HG03135 (cell line): Measurements from ENCODE around the gene CENPP.
"Not testable (repeated sequence)": the region's sequence is repeated elsewhere in the genome, so short reads cannot be mapped to it uniquely, and the experiment has no call there.

Experiments used
- ATAC-seq: cut with Tn5 transposase; IDR thresholded peaks from one replicate; pipeline ENCODE4 v1.9.1; 2021; ENCODE audit warnings: mild to moderate bottlenecking, moderate library complexity; ENCODE audit not compliant: unreplicated experiment

Gene CENPP

GRCh38 chr9:92611621-92612285 lies 286.0 kb downstream of the CENPP start:
- ATAC-seq, result no peak

DNA sequence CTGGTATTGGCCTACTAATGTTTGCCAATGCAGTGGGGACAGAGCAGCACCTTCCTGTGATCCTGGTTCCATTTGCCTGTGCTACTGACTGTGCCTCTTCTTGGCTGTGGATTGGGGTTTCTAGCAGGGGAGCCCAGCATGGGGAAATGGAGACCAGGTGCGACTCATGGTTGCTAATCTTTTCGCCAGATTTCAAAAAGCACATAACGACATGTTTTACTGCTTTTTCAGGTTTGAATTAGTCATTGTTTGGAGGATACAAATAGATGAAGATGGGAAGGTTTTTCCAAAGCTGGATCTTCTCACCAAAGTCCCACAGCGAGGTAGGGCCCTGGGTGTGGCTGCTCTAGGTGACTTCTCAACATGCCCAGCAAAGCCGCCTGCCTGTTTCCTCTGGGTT lies 286.5 kb downstream of the CENPP start:
- ATAC-seq, result no peak

GRCh38 chr9:92612816-92613215 lies 287.1 kb downstream of the CENPP start:
- no peak for ATAC-seq

- ATAC-seq, result no peak
Measured at GRCh38 chr9:92613268-92614122, 287.7 kb downstream of the CENPP start.

- no peak for ATAC-seq
Measured at GRCh38 chr9:92614123-92614510, 288.4 kb downstream of the CENPP start.

- ATAC-seq, result no peak
Measured at GRCh38 chr9:92614763-92615461, 289.2 kb downstream of the CENPP start.

GRCh38 chr9:92615790-92616189 lies 290.0 kb downstream of the CENPP start:
- no peak for ATAC-seq

DNA sequence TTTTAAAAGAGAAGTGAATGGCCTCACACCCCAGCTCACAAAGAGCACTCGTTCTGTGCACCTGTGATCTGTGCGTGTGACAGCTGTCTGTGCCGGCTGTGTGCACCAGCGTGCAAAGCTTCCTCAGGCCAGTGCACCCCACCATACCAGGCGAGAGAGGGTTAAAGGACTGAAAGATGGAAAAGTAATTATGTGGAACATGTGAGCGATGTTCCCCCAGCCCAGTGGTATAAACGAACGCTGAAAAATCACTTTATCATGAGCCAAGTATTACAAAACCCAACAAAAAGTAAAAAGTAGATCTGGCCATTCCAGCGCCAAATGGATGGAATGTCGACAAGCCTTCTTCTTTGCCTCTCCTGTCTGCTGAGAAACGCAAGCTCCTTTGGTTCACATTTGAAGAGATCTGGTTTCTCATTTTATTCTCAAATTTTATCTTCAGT lies 290.5 kb downstream of the CENPP start:
- no peak for ATAC-seq

DNA sequence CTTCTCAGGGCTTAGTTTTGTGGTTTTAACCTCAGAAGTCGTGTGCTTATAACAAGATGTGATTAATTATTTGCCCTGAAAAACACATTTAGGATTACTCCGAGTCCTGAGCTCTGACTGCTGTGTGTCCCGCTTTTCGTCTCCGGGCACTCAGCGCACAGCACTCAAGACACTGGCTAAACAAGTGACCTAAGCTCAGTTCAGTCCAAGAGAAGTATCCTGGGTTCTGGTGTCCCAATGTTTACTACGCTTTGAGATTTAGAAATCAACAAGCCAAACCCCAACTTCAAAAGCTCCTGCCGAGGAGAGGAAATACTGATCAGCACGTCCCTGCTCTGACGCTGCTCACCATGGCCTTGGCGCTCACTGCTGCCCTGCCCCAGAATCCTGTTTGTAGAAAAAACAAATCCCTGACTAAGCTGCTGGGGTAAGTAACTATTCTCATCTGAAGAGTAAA lies 290.9 kb downstream of the CENPP start:
- no peak for ATAC-seq

DNA sequence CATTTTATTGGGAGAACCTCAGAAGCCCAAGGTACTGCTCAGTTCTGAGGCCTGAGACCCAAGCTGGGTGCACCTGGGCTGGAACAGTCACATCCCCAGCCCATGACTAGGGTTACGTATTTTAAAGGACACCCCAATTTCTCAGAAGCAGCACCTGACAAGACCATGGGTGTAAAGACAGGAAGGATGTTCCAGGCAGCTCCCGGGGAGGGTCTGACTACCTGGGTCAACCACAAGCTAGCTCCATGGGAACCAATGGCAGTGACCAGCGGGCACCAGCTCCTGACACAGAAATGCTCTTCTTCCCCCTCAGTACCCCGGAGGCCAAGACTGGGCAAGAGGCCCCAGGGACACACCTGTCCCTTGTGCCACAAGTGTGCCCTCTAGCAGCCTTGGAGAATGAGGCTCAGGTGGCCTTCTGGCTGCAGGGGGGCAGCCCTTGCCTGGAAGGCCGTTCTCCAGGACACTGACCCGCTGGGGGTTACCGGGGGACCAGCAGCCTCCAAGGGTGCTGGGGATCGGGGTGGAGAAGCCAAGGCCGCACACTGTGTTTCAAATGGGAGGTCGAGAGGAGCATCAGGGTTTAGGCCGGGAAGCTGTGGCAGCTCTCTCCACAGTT lies 291.6 kb downstream of the CENPP start:
- ATAC-seq, result no peak

DNA sequence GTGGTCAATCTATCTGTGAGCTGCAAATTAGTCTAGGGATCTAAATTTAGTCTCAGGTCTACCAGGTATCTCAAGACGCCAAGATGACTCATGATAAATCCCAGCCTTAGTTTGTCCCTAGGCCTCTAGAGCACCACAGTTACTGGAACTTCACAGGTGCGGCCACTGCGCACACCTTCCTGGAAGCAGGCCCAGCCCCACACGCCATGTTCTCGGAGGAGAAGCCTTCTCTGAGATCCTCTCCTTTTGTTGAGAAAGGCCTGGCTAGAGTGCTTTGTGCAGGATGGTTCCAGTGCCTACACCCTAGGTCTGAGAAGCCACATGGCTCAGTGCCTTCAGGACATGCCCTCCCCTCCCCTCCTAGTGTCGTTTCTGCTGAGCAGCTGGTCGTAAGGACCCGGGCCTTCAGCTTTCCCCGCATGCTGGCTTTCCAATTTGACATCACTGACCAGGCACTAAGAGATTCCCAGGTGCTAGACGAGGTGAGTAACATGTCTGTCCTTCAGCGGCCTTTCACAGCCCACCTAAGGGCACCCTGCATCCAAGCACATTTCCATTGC lies 292.3 kb downstream of the CENPP start:
- ATAC-seq, result no peak

- no peak for ATAC-seq
Measured at GRCh38 chr9:92618633-92619225, 293.0 kb downstream of the CENPP start.

GRCh38 chr9:92619601-92620300 lies 294.0 kb downstream of the CENPP start:
- ATAC-seq, result no peak

DNA sequence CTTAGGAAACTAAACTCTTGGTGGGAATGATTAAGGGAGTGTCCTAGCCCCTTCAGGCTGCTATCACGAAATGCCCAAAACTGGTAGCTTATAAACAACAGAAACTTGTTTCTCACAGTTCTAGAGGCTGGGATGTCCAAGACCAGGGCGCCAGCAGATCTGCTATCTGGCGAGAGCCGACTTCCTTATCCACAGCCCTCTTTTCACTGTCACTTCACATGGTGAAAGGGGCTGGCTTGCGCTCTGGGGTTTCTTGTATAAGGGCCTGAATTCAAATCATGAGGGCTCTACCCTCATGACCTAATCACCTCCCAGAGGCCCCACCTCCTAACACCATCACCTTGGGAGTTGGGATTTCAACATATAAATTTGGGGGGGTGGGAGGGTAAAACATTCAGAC lies 295.1 kb downstream of the CENPP start:
- ATAC-seq, result no peak

- not testable (repeated sequence) for ATAC-seq
Measured at GRCh38 chr9:92623936-92624335, 298.2 kb downstream of the CENPP start.

DNA sequence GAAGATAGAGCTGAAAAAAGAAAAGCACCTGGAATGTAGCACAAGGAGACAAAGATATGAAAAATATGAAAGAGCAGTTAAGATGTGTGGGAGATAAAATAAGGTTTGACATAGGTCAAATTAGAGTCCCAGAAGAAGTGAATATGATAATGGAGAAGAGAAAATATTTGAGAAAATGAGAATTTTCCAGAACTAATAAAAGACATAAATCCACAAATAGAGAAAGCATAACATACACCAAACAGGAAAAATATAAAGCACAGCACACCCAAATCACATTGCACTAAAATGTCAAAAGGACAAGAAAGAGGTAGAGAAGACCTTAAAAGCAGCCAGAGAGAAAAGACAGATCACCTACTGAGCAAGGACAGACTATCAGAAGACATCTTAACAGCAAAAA lies 300.7 kb downstream of the CENPP start:
- no peak for ATAC-seq

DNA sequence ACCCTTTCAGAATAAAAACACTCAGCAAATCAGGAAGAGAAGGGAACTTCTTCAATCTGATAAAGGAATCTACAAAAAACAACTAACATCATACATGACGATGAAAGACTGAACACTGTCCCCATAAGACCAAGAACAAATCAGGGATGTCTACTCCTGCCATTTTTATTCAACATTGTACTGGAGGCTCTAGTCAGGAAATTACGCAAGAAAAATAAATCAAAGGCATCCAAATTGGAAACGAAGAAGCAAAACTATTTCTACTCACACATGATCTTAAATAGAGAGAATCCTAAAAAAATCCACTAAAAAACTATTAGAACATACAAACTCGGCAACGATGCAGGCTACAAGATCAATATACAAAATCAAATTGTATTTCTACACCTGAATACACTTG lies 301.9 kb downstream of the CENPP start:
- no peak for ATAC-seq

DNA sequence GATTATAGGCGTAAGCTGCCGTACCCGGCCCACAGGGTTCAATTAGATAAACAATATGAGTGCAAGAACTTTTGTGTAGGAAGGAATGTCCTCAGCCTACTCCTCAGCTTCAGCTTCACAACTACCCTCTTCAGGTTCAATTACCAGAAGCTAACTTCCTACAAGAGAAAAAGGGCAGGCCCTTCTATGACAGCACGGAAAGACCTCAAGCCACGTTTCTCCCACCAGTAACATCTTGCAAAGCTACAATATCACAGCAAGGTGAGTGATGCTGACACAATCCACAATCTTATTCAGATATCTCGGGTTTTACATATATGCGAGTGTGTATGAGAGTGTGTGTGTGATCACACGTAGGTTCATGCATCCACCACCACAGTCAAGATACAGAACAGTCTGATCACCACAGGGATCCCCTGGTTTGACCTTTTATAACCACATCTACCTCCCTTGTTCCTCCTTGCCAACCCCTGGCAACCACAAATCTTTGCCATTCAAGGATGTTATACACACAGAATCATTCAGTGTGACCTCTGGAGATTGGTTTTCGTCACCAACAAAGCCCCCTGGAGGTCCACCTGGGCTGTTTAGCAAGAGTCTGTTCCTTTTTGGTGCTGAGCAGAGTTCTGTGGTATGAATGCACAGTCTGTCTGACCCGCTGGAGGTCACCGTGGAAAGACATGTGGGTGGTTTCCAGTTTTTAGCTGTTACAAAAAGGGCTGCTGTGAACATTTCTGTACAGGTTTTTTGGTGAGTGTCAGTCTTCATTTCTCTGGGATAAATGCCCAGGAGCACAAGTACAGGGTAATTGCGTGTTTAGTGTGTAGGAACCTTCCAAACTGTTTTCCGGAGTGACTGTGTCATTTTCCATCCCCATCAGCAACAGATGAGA lies 305.9 kb downstream of the CENPP start:
- no peak for ATAC-seq

DNA sequence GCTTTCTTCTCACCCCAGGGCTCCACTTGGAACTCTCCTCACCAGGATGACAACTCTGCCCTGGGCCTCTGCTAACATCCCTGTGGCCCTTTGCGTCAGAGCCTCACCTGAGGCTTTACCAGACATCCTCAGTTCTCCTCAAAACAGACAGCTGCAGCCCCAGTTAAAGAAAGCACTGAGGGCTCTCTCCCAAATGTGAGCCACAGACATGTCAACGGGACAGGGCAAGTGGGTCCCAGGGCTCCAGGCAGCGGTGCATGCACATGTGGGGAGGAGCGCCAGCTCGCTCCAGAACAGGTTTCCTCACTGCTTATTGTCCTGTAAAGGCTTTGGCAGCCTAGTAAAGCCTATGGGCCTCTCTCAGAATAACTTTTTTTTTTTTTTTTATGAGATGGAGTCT lies 306.9 kb downstream of the CENPP start:
- ATAC-seq, result no peak
